IMR-90 (cell line): Measurements from ENCODE around the gene ATP11B. TPM values are rescaled to one million over a fixed set of nuclear protein-coding genes. Genes with fewer than 3 reads are reported as not detected.

Source experiments
- ATAC-seq: fragments of 200-7000 bp; cut with Tn5 transposase; 2 replicates; pipeline ENCODE4 v1.9.1; 2020; ENCODE audit warnings: low read depth, mild to moderate bottlenecking, moderate library complexity
- BruUV-seq: library from RNA; stranded (reverse); fragments of 400-500 nt; replicated peaks from 2 replicates; lab custom pipeline; 2021; lab: Mats Ljungman, UMichigan
- CTCF ChIA-PET: fragments of 300-600 bp; formaldehyde crosslinking; extraction: SDS; loops from one replicate; lab custom pipeline; 2021; ENCODE audit warnings: antibody characterized with exemption; lab: Yijun Ruan, JAX
- POLR2A ChIA-PET: fragments of 300-600 bp; sonication (Branson Sonifier 250); formaldehyde crosslinking; loops from one replicate; lab custom pipeline; 2022; ENCODE audit warnings: antibody characterized with exemption; ENCODE audit not compliant: unreplicated experiment; lab: Charles Lee
- DNase-seq: peaks from one replicate; pipeline ENCODE4 v3.0.0; 2013
- H2AFZ ChIP-seq: replicated peaks from 2 replicates; pipeline ENCODE3; 2013; ENCODE audit warnings: low read length, mild to moderate bottlenecking; ENCODE audit not compliant: poor library complexity
- H2AK5ac ChIP-seq: 2 replicates; pipeline ENCODE4 v1.6.1; 2013; ENCODE audit warnings: low read depth, low read length, inconsistent platforms
- H2AK9ac ChIP-seq: replicated peaks from 2 replicates; pipeline ENCODE3; 2013; ENCODE audit warnings: mild to moderate bottlenecking, low read depth, low read length, moderate library complexity; ENCODE audit not compliant: poor library complexity
- H2BK120ac ChIP-seq: 2 replicates; pipeline ENCODE4 v1.6.1; 2013; ENCODE audit warnings: low read depth, low read length, inconsistent platforms
- H2BK15ac ChIP-seq: 3 replicates; pipeline ENCODE4 v1.6.1; 2013; ENCODE audit warnings: low read depth, low read length, inconsistent platforms
- H2BK20ac ChIP-seq: 2 replicates; pipeline ENCODE4 v1.6.1; 2013; ENCODE audit warnings: low read depth, mild to moderate bottlenecking, inconsistent platforms, low read length, moderate library complexity
- H2BK5ac ChIP-seq: 2 replicates; pipeline ENCODE4 v1.6.1; 2013; ENCODE audit warnings: mild to moderate bottlenecking, low read depth, low read length, inconsistent platforms; ENCODE audit not compliant: poor library complexity, severe bottlenecking
- H3K14ac ChIP-seq: replicated peaks from 2 replicates; pipeline ENCODE4 v1.6.1; 2013; ENCODE audit warnings: low read depth, low read length, inconsistent platforms
- H3K18ac ChIP-seq: 2 replicates; pipeline ENCODE4 v1.6.1; 2013; ENCODE audit warnings: low read depth, low read length, control low read depth
- H3K23ac ChIP-seq: 2 replicates; pipeline ENCODE4 v1.6.1; 2013; ENCODE audit warnings: low read depth, low read length, inconsistent platforms
- H3K27ac ChIP-seq: 2 replicates; pipeline ENCODE4 v1.5.1; 2013; ENCODE audit warnings: mild to moderate bottlenecking, control low read depth, low read length; ENCODE audit not compliant: insufficient read depth
- H3K27me3 ChIP-seq: 2 replicates; pipeline ENCODE4 v1.6.1; 2013; ENCODE audit warnings: low read length; ENCODE audit not compliant: control insufficient read depth, insufficient read depth
- H3K36me3 ChIP-seq: 2 replicates; pipeline ENCODE4 v1.6.1; 2013; ENCODE audit warnings: low read length, mixed read lengths; ENCODE audit not compliant: control insufficient read depth, insufficient read depth
- H3K4ac ChIP-seq: 2 replicates; pipeline ENCODE4 v1.6.1; 2013; ENCODE audit warnings: low read depth, low read length, inconsistent platforms
- H3K4me1 ChIP-seq: 2 replicates; pipeline ENCODE4 v1.6.1; 2013; ENCODE audit warnings: low read length, mixed read lengths; ENCODE audit not compliant: control insufficient read depth, insufficient read depth
- H3K4me2 ChIP-seq: 2 replicates; pipeline ENCODE4 v1.6.1; 2013; ENCODE audit warnings: low read depth, mild to moderate bottlenecking, control low read depth, low read length, moderate library complexity
- H3K4me3 ChIP-seq: 2 replicates; pipeline ENCODE4 v1.5.1; 2013; ENCODE audit warnings: low read depth, mild to moderate bottlenecking, control low read depth, low read length, moderate library complexity; ENCODE audit not compliant: insufficient read depth
- H3K56ac ChIP-seq: 2 replicates; pipeline ENCODE4 v1.6.1; 2013; ENCODE audit warnings: low read length, inconsistent platforms; ENCODE audit not compliant: insufficient read depth; ENCODE audit errors: extremely low read depth
- H3K79me1 ChIP-seq, 2 experiments: 2 replicates each; pipeline ENCODE4 v1.6.1; 2013; ENCODE audit warnings: low read length in 2 of 2, inconsistent platforms in 1 of 2, low read depth in 1 of 2
- H3K9ac ChIP-seq: 2 replicates; pipeline ENCODE4 v1.6.1; 2013; ENCODE audit warnings: low read depth, low read length, control low read depth
- H3K9me1 ChIP-seq: 2 replicates; pipeline ENCODE4 v1.6.1; 2013; ENCODE audit warnings: low read length, inconsistent platforms; ENCODE audit not compliant: insufficient read depth
- H3K9me3 ChIP-seq: 2 replicates; pipeline ENCODE4 v1.6.1; 2013; ENCODE audit warnings: low read length; ENCODE audit not compliant: control insufficient read depth, insufficient read depth
- H4K20me1 ChIP-seq: 2 replicates; pipeline ENCODE4 v1.6.1; 2013; ENCODE audit warnings: low read length, inconsistent platforms; ENCODE audit not compliant: insufficient read depth
- H4K5ac ChIP-seq: 2 replicates; pipeline ENCODE4 v1.6.1; 2013; ENCODE audit warnings: mild to moderate bottlenecking, low read depth, low read length, control low read depth
- H4K8ac ChIP-seq, 2 experiments: 2 replicates each; pipeline ENCODE4 v1.6.1; 2013; ENCODE audit warnings: low read depth in 2 of 2, low read length in 2 of 2, control low read depth in 1 of 2, inconsistent platforms in 1 of 2
- H4K91ac ChIP-seq: 2 replicates; pipeline ENCODE4 v1.6.1; 2013; ENCODE audit warnings: low read depth, low read length, inconsistent platforms; ENCODE audit not compliant: insufficient read depth
- BHLHE40 ChIP-seq: fragments of 150-350 bp; IDR thresholded peaks from 2 replicates; pipeline ENCODE4 v1.6.1; 2016; ENCODE audit warnings: mild to moderate bottlenecking, low read depth, low read length
- CEBPB ChIP-seq: IDR thresholded peaks from 2 replicates; pipeline ENCODE4 v1.6.1; 2012; ENCODE audit warnings: low read depth, low read length, improper control_type of control experiment
- CHD1 ChIP-seq: IDR thresholded peaks from 2 replicates; pipeline ENCODE4 v1.6.1; 2012; ENCODE audit warnings: low read depth, low read length, improper control_type of control experiment
- ELK1 ChIP-seq: fragments of 150-350 bp; IDR thresholded peaks from 2 replicates; pipeline ENCODE4 v1.6.1; 2016; ENCODE audit warnings: low read depth, mild to moderate bottlenecking, low read length, moderate library complexity, borderline replicate concordance
- FOS ChIP-seq: fragments of 150-350 bp; IDR thresholded peaks from 2 replicates; pipeline ENCODE4 v1.6.1; 2016; ENCODE audit warnings: low read depth, low read length
- MAFK ChIP-seq: IDR thresholded peaks from 2 replicates; pipeline ENCODE4 v1.6.1; 2012; ENCODE audit warnings: low read depth, low read length, improper control_type of control experiment
- MAZ ChIP-seq: IDR thresholded peaks from 2 replicates; pipeline ENCODE4 v1.6.1; 2012; ENCODE audit warnings: low read depth, mild to moderate bottlenecking, low read length, improper control_type of control experiment, moderate library complexity, borderline replicate concordance
- MXI1 ChIP-seq: IDR thresholded peaks from 2 replicates; pipeline ENCODE4 v1.6.1; 2012; ENCODE audit warnings: low read depth, mild to moderate bottlenecking, low read length, moderate library complexity, borderline replicate concordance
- NFE2L2 ChIP-seq: fragments of 150-350 bp; IDR thresholded peaks from 2 replicates; pipeline ENCODE4 v1.6.1; 2016; ENCODE audit warnings: low read depth, mild to moderate bottlenecking, low read length
- POLR2A ChIP-seq: IDR thresholded peaks from 2 replicates; pipeline ENCODE4 v1.6.1; 2012; ENCODE audit warnings: mild to moderate bottlenecking, low read depth, low read length
- RAD21 ChIP-seq: IDR thresholded peaks from 2 replicates; pipeline ENCODE4 v1.6.1; 2012; ENCODE audit warnings: low read length, improper control_type of control experiment
- RCOR1 ChIP-seq: IDR thresholded peaks from 2 replicates; pipeline ENCODE4 v1.6.1; 2012; ENCODE audit warnings: mild to moderate bottlenecking, low read length, improper control_type of control experiment; ENCODE audit not compliant: insufficient replicate concordance
- RFX5 ChIP-seq: IDR thresholded peaks from 2 replicates; pipeline ENCODE4 v1.8.0; 2012; ENCODE audit warnings: low read depth, mild to moderate bottlenecking, low read length, moderate library complexity
- USF2 ChIP-seq: fragments of 150-350 bp; IDR thresholded peaks from 2 replicates; pipeline ENCODE4 v1.6.1; 2017; ENCODE audit warnings: mild to moderate bottlenecking, antibody characterized with exemption, low read length, low read depth
- WGBS, 2 experiments: methylation state at CpG; one replicate each; pipeline versions ENCODE4 v1.1.5 to v1.1.7; 2013; ENCODE audit warnings: missing lambda C conversion rate in 2 of 2; ENCODE audit not compliant: insufficient read length in 1 of 2; ENCODE audit errors: extremely low coverage in 2 of 2; 5-methylcytosine and 5-hydroxymethylcytosine counted together
- dilution Hi-C: fragments of 300-500 bp; cut with HindIII; formaldehyde crosslinking; loops from one replicate; pipeline ENCODE4 v1.14.3; 2018; ENCODE audit warnings: low sequenced_read_pairs; ENCODE audit not compliant: unreplicated experiment
- in situ Hi-C: fragments of 300-500 bp; cut with MboI; formaldehyde crosslinking; loops from 3 replicates; pipeline ENCODE4 v1.14.3; 2019; ENCODE audit warnings: low sequenced_read_pairs, inconsistent platforms, mixed read lengths
- intact Hi-C: fragments of 100-400 bp; cut with micrococcal nuclease; formaldehyde crosslinking; loops from 2 replicates; pipeline ENCODE4 v1.10.0; 2022
- polyA plus RNA-seq, 3 experiments: library from polyadenylated mRNA; depleted of rRNA; stranded (reverse); fragments of >200 nt; gene quantifications; 2 replicates each; pipeline ENCODE4 v1.2.3, GENCODE V29; 2012; ENCODE audit warnings: low replicate concordance in 1 of 3
- total RNA-seq: library from RNA; depleted of rRNA; stranded (reverse); fragments of >200 nt; gene quantifications from 2 replicates; pipeline ENCODE4 v1.2.3, GENCODE V29; 2012

Gene ATP11B
- total and polyA plus RNA-seq, 2 of the 4 experiments (the other 2 are of a cell fraction): 10.0 to 39.6 TPM

- H3K79me1 ChIP-seq: no peaks in the 10 kb centered on the region
- ChIA-PET CTCF (interaction anchor here (0.5 kb wide), 1 partner anchor 31 kb away, joined by 3 read pairs; no protein-coding TSS in a partner anchor), POLR2A (no interaction called here)
- H2AFZ ChIP-seq: no peak overlapping the region
- no peaks in the 10 kb centered on the region for H3K9me3 ChIP-seq
- DNase-seq (no peak), ATAC-seq (no peak)
- H4K91ac ChIP-seq: no peak overlapping the region
- TF ChIP-seq RAD21 (no peak), RCOR1 (no peak), BHLHE40 (no peak), MAZ (no peak), POLR2A (no peak), MAFK (no peak), CHD1 (no peak), NFE2L2 (no peak), FOS (no peak), CEBPB (no peak), MXI1 (no peak), RFX5 (no peak), ELK1 (no peak), USF2 (no peak)
- no peak overlapping the region for H3K4me2 ChIP-seq
- no peak overlapping the region for H3K23ac ChIP-seq
- BruUV-seq: no TSS peak
- no peaks in the 10 kb centered on the region for H3K4me1 ChIP-seq
- H3K27me3 ChIP-seq: no peaks in the 10 kb centered on the region
- no peak overlapping the region for H2BK20ac ChIP-seq
- H3K56ac ChIP-seq: no peak overlapping the region
- no peak overlapping the region for H3K18ac ChIP-seq
- no peak overlapping the region for H3K4ac ChIP-seq
- in situ Hi-C loops (no loop called here), dilution Hi-C loops (no loop called here), intact Hi-C loops (no loop called here)
- H3K9me1 ChIP-seq: 0 out of 2 replicates have a peak, but pooled peaks cover 3% of the 10 kb centered on the region
- no peaks in the 10 kb centered on the region for H3K36me3 ChIP-seq
- no peak overlapping the region for H2AK9ac ChIP-seq
- H3K9ac ChIP-seq: no peak overlapping the region
- H4K5ac ChIP-seq: no peak overlapping the region
- no peak overlapping the region for H3K27ac ChIP-seq
- no peak overlapping the region for H2BK5ac ChIP-seq
- no CpG with 5 or more reads among the region's 4 CpGs for WGBS, 2 experiments
- H3K4me3 ChIP-seq: no peak overlapping the region
- H2AK5ac ChIP-seq: no peak overlapping the region
- H4K20me1 ChIP-seq: no peaks in the 10 kb centered on the region
- H4K8ac ChIP-seq: no peak overlapping the region
- no peak overlapping the region for H3K14ac ChIP-seq
- H2BK15ac ChIP-seq: no peak overlapping the region
- H2BK120ac ChIP-seq: no peak overlapping the region
Observed at GRCh38 chr3:182940266-182940808, 147.0 kb downstream of the ATP11B start.
